ENCODE results near the gene CSTA.

Gene CSTA

GRCh38 chr3:122342803-122343202 is 17.8 kb downstream of the CSTA start:
- TF ChIP-seq YY1 (IDR thresholded peaks at IDR 0.05; ENCODE audit: low read depth) (no peak), USF1 (IDR thresholded peaks at IDR 0.05) (no peak), ZBTB7A (IDR thresholded peaks at IDR 0.05; ENCODE audit: low read depth) (no peak), TCF12 (IDR thresholded peaks at IDR 0.05; ENCODE audit: low read depth) (no peak), CEBPB (IDR thresholded peaks at IDR 0.05) (no peak), RAD21 (IDR thresholded peaks at IDR 0.05; ENCODE audit: low read depth) (no peak), REST (IDR thresholded peaks at IDR 0.05; ENCODE audit: low read depth) (no peak), CREB1 (IDR thresholded peaks at IDR 0.05; ENCODE audit: low read depth) (no peak), EP300 (IDR thresholded peaks at IDR 0.05; ENCODE audit: borderline replicate concordance) (no peak), EGR1 (IDR thresholded peaks at IDR 0.05) (no peak), NFIC (IDR thresholded peaks at IDR 0.05) (no peak), MAX (IDR thresholded peaks at IDR 0.05) (no peak)

- TF ChIP-seq TCF12 (IDR thresholded peaks at IDR 0.05; ENCODE audit: low read depth) (no peak), REST (IDR thresholded peaks at IDR 0.05; ENCODE audit: low read depth) (no peak), TEAD4 (IDR thresholded peaks at IDR 0.05) (no peak), YY1 (IDR thresholded peaks at IDR 0.05; ENCODE audit: low read depth) (no peak), EGR1 (IDR thresholded peaks at IDR 0.05) (no peak), EP300 (IDR thresholded peaks at IDR 0.05; ENCODE audit: borderline replicate concordance) (no peak), USF1 (IDR thresholded peaks at IDR 0.05) (no peak), CREB1 (IDR thresholded peaks at IDR 0.05; ENCODE audit: low read depth) (no peak), MAX (IDR thresholded peaks at IDR 0.05) (no peak), RAD21 (IDR thresholded peaks at IDR 0.05; ENCODE audit: low read depth) (no peak), ZBTB7A (IDR thresholded peaks at IDR 0.05; ENCODE audit: low read depth) (no peak), TAF1 (IDR thresholded peaks at IDR 0.05; ENCODE audit: low read depth) (no peak), FOXM1 (IDR thresholded peaks at IDR 0.05; ENCODE audit: borderline replicate concordance, low read depth) (no peak), NFIC (IDR thresholded peaks at IDR 0.05) (no peak), CEBPB (IDR thresholded peaks at IDR 0.05) (no peak)
Observed at GRCh38 chr3:122343654-122344053, 18.6 kb downstream of the CSTA start.

- no peak for TF ChIP-seq FOXM1 (IDR thresholded peaks at IDR 0.05; ENCODE audit: borderline replicate concordance, low read depth)
- no peak for TF ChIP-seq TCF12 (IDR thresholded peaks at IDR 0.05; ENCODE audit: low read depth)
- no peak for TF ChIP-seq TAF1 (IDR thresholded peaks at IDR 0.05; ENCODE audit: low read depth)
- TF ChIP-seq MAX (IDR thresholded peaks at IDR 0.05), result no peak
- TF ChIP-seq CREB1 (IDR thresholded peaks at IDR 0.05; ENCODE audit: low read depth), result no peak
- no peak for TF ChIP-seq EGR1 (IDR thresholded peaks at IDR 0.05)
- TF ChIP-seq CEBPB (IDR thresholded peaks at IDR 0.05), result no peak
- no peak for TF ChIP-seq ZBTB7A (IDR thresholded peaks at IDR 0.05; ENCODE audit: low read depth)
- no peak for TF ChIP-seq NFIC (IDR thresholded peaks at IDR 0.05)
Observed at GRCh38 chr3:122349171-122349570, 24.1 kb downstream of the CSTA start.

GRCh38 chr3:122350814-122351418 is 25.9 kb downstream of the CSTA start:
- TF ChIP-seq EGR1 (IDR thresholded peaks at IDR 0.05), result no peak
- TF ChIP-seq MAX (IDR thresholded peaks at IDR 0.05), result no peak
- TF ChIP-seq TCF12 (IDR thresholded peaks at IDR 0.05; ENCODE audit: low read depth), result no peak
- TF ChIP-seq CREB1 (IDR thresholded peaks at IDR 0.05; ENCODE audit: low read depth), result no peak
- no peak for TF ChIP-seq CEBPB (IDR thresholded peaks at IDR 0.05)
- TF ChIP-seq REST (IDR thresholded peaks at IDR 0.05; ENCODE audit: low read depth), result no peak
- TF ChIP-seq FOXM1 (IDR thresholded peaks at IDR 0.05; ENCODE audit: borderline replicate concordance, low read depth), result no peak
- no peak for TF ChIP-seq YY1 (IDR thresholded peaks at IDR 0.05; ENCODE audit: low read depth)
- no peak for TF ChIP-seq TAF1 (IDR thresholded peaks at IDR 0.05; ENCODE audit: low read depth)

All from Ishikawa (cell line).